HepG2 (cell line): ENCODE measurements around the gene CDK8. TPM values are rescaled to one million over a fixed set of nuclear protein-coding genes. Genes with fewer than 3 reads are reported as not detected.
A peak's percentile ranks its signal among the peaks of the same experiment; 100 is the strongest.

Experiments used
- GPN1 ChIP-seq: sonication (generic); formaldehyde crosslinking; IDR thresholded peaks from 2 replicates; pipeline ENCODE4 v1.5.1; 2020; ENCODE audit warnings: missing genetic modification reagents, borderline replicate concordance
- PPARG ChIP-seq: conservative IDR thresholded peaks from 2 replicates; pipeline ENCODE4 v1.6.1; 2016; ENCODE audit warnings: missing biosample characterization, missing genetic modification reagents
- PTBP1 ChIP-seq: fragments of 200-400 bp; formaldehyde crosslinking; IDR thresholded peaks from 2 replicates; pipeline ENCODE4 v1.6.1; 2018; ENCODE audit warnings: low read length, low read depth; ENCODE audit not compliant: poor library complexity, severe bottlenecking
- SAFB2 ChIP-seq: sonication (generic); formaldehyde crosslinking; IDR thresholded peaks from 2 replicates; pipeline ENCODE4 v1.5.1; 2020; ENCODE audit warnings: missing genetic modification reagents, low read depth, mild to moderate bottlenecking, borderline replicate concordance
- ZNF431 ChIP-seq: sonication (generic); formaldehyde crosslinking; IDR thresholded peaks from 2 replicates; pipeline ENCODE4 v1.9.0; 2022; ENCODE audit warnings: missing genetic modification reagents, low read depth, mild to moderate bottlenecking, borderline replicate concordance
- ZNF614 ChIP-seq: IDR thresholded peaks from 2 replicates; pipeline ENCODE4 v1.6.1; 2018; ENCODE audit warnings: missing biosample characterization, missing genetic modification reagents, inconsistent platforms, borderline replicate concordance
- ZNF652 ChIP-seq: IDR thresholded peaks from 2 replicates; pipeline ENCODE4 v1.6.1; 2016; ENCODE audit warnings: low read depth, borderline replicate concordance
- ZNF788 ChIP-seq: sonication (generic); formaldehyde crosslinking; IDR thresholded peaks from 2 replicates; pipeline ENCODE4 v1.5.0; 2020; ENCODE audit warnings: mild to moderate bottlenecking, missing genetic modification reagents, borderline replicate concordance
- polyA plus RNA-seq, 8 experiments: library from polyadenylated mRNA; depleted of rRNA in 3 of 8; stranded (reverse) in 7 of 8; unstranded in 1 of 8; fragments of >200 nt; fragmentation: Illumina TruSeq in 4 of 8; extraction: Trizol in 4 of 8; gene quantifications; 2 replicates each; pipeline versions ENCODE4 v1.2.1 to v1.2.3, GENCODE V29; 2011 to 2016; ENCODE audit warnings: low read depth in 4 of 8, missing spikeins in 1 of 8, mixed read lengths in 1 of 8; ENCODE audit not compliant: insufficient read depth in 1 of 8
- total RNA-seq, 5 experiments: library from RNA; depleted of rRNA; stranded (reverse); fragments of >200 nt; fragmentation: Illumina TruSeq; extraction: Trizol; gene quantifications; 2 replicates each; pipeline ENCODE4 v1.2.3, GENCODE V29; 2016; ENCODE audit warnings: low read depth in 1 of 5
- TF ChIP-seq, protein P1 (sequence below): sonication (generic); formaldehyde crosslinking; IDR thresholded peaks from 2 replicates; pipeline ENCODE4 v1.8.1; 2023; ENCODE audit warnings: missing genetic modification reagents, inconsistent platforms, borderline replicate concordance
- TF ChIP-seq, protein P2 (sequence below): sonication (generic); formaldehyde crosslinking; conservative IDR thresholded peaks from 2 replicates; pipeline ENCODE4 v1.4.0; 2020; ENCODE audit warnings: missing genetic modification reagents
- TF ChIP-seq, protein P3 (sequence below): sonication (generic); formaldehyde crosslinking; IDR thresholded peaks from 2 replicates; pipeline ENCODE4 v1.4.0; 2020; ENCODE audit warnings: missing genetic modification reagents, borderline replicate concordance
- TF ChIP-seq, protein P4 (sequence below): sonication (generic); formaldehyde crosslinking; conservative IDR thresholded peaks from 2 replicates; pipeline ENCODE4 v1.4.0; 2020; ENCODE audit warnings: missing genetic modification reagents
- TF ChIP-seq, protein P5 (sequence below), 2 experiments: sonication (generic) in 1 of 2; formaldehyde crosslinking in 1 of 2; IDR thresholded peaks; 2 replicates each; pipeline versions ENCODE4 v1.6.1 to v1.9.0; 2014 to 2022; ENCODE audit warnings: antibody characterized with exemption in 1 of 2, borderline replicate concordance in 1 of 2, inconsistent platforms in 1 of 2, low read depth in 1 of 2, missing genetic modification reagents in 1 of 2

Gene CDK8
- total and polyA plus RNA-seq, 2 of the 13 experiments (the other 11 are each of a cell fraction or from before 2014, with no cell fraction given): 15.8 to 16.4 TPM

DNA sequence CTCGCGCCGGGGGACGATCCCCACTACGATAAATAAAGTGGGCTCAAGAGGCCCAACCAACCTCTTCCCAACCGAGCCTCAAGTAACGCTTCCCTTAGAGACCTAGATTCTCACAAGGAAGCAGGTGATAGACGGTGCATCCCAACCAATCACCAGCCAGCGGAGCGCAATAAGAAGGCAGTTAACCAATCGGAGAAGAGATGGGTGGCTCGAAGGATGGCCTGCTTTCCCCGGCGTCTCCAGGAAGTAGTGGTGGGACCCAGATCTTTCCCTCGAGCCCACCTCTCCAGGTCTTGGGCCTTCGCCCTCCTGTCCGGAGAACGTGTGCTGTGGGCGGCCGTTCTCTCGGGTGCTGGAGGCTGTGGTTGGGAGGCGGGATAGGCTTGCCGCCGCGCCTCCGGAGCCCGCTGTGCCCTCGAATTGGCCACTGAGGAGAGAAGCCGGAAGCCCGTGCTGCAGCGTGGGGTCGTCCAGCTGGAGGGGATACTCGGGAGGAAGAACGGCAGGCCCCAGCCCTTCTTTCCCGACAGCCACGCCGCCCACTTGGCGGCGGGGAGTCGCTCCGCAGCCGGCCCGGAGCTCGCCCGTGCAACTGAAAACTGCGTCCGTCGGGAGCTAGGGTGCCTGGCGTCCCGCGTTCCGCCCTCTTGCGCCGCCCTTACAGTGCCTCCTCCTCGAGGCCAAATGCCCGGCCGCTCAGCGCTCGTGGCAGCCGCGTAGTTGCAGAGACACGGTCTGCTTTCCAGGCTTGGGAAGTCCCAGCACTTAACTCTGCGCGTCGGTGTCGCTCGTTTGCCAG, 32.0 kb upstream of the CDK8 start, which contains the start of gene RNF6 (continued):
- TF ChIP-seq, protein P1, sequence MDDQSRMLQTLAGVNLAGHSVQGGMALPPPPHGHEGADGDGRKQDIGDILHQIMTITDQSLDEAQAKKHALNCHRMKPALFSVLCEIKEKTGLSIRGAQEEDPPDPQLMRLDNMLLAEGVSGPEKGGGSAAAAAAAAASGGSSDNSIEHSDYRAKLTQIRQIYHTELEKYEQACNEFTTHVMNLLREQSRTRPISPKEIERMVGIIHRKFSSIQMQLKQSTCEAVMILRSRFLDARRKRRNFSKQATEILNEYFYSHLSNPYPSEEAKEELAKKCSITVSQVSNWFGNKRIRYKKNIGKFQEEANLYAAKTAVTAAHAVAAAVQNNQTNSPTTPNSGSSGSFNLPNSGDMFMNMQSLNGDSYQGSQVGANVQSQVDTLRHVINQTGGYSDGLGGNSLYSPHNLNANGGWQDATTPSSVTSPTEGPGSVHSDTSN: no peak; the same call in 1 of the 2 replicates
- TF ChIP-seq ZNF788 (peak; percentile 98), ZNF614 (CRISPR knock-in tag) (0 out of 2 replicates have a peak, but pooled peaks have one; percentile 50), SAFB2 (CRISPR knock-in tag) (peak; percentile 7; the same call in 1 of the 2 replicates), PTBP1 (no peak), ZNF431 (0 out of 2 replicates have a peak, but pooled peaks have one; percentile 23), GPN1 (no peak), PPARG (CRISPR knock-in tag) (no peak), ZNF652 (no peak)
- TF ChIP-seq, protein P2, sequence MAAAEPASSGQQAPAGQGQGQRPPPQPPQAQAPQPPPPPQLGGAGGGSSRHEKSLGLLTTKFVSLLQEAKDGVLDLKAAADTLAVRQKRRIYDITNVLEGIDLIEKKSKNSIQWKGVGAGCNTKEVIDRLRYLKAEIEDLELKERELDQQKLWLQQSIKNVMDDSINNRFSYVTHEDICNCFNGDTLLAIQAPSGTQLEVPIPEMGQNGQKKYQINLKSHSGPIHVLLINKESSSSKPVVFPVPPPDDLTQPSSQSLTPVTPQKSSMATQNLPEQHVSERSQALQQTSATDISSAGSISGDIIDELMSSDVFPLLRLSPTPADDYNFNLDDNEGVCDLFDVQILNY (CRISPR knock-in tag): no peak; the same call in 1 of the 2 replicates
- TF ChIP-seq, protein P3, sequence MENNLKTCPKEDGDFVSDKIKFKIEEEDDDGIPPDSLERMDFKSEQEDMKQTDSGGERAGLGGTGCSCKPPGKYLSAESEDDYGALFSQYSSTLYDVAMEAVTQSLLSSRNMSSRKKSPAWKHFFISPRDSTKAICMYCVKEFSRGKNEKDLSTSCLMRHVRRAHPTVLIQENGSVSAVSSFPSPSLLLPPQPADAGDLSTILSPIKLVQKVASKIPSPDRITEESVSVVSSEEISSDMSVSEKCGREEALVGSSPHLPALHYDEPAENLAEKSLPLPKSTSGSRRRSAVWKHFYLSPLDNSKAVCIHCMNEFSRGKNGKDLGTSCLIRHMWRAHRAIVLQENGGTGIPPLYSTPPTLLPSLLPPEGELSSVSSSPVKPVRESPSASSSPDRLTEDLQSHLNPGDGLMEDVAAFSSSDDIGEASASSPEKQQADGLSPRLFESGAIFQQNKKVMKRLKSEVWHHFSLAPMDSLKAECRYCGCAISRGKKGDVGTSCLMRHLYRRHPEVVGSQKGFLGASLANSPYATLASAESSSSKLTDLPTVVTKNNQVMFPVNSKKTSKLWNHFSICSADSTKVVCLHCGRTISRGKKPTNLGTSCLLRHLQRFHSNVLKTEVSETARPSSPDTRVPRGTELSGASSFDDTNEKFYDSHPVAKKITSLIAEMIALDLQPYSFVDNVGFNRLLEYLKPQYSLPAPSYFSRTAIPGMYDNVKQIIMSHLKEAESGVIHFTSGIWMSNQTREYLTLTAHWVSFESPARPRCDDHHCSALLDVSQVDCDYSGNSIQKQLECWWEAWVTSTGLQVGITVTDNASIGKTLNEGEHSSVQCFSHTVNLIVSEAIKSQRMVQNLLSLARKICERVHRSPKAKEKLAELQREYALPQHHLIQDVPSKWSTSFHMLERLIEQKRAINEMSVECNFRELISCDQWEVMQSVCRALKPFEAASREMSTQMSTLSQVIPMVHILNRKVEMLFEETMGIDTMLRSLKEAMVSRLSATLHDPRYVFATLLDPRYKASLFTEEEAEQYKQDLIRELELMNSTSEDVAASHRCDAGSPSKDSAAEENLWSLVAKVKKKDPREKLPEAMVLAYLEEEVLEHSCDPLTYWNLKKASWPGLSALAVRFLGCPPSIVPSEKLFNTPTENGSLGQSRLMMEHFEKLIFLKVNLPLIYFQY (CRISPR knock-in tag): peak; percentile 57
- TF ChIP-seq, protein P4, sequence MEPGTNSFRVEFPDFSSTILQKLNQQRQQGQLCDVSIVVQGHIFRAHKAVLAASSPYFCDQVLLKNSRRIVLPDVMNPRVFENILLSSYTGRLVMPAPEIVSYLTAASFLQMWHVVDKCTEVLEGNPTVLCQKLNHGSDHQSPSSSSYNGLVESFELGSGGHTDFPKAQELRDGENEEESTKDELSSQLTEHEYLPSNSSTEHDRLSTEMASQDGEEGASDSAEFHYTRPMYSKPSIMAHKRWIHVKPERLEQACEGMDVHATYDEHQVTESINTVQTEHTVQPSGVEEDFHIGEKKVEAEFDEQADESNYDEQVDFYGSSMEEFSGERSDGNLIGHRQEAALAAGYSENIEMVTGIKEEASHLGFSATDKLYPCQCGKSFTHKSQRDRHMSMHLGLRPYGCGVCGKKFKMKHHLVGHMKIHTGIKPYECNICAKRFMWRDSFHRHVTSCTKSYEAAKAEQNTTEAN (CRISPR knock-in tag): peak; percentile 86
- TF ChIP-seq, protein P5, sequence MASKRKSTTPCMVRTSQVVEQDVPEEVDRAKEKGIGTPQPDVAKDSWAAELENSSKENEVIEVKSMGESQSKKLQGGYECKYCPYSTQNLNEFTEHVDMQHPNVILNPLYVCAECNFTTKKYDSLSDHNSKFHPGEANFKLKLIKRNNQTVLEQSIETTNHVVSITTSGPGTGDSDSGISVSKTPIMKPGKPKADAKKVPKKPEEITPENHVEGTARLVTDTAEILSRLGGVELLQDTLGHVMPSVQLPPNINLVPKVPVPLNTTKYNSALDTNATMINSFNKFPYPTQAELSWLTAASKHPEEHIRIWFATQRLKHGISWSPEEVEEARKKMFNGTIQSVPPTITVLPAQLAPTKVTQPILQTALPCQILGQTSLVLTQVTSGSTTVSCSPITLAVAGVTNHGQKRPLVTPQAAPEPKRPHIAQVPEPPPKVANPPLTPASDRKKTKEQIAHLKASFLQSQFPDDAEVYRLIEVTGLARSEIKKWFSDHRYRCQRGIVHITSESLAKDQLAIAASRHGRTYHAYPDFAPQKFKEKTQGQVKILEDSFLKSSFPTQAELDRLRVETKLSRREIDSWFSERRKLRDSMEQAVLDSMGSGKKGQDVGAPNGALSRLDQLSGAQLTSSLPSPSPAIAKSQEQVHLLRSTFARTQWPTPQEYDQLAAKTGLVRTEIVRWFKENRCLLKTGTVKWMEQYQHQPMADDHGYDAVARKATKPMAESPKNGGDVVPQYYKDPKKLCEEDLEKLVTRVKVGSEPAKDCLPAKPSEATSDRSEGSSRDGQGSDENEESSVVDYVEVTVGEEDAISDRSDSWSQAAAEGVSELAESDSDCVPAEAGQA (IDR thresholded peaks at IDR 0.05; ENCODE audit: low read depth): peak; percentile 67
- TF ChIP-seq, protein P5 (CRISPR knock-in tag; IDR thresholded peaks at IDR 0.05; ENCODE audit: borderline replicate concordance): 0 out of 2 replicates have a peak, but pooled peaks have one; percentile 75
